HepG2 (cell line): ENCODE results near the gene MTHFR. TPM values are rescaled to one million over a fixed set of nuclear protein-coding genes. Genes with fewer than 3 reads are reported as not detected.

ENCODE experiments used
- ATAC-seq: fragments of 200-7000 bp; cut with Tn5 transposase; 3 replicates; pipeline ENCODE4 v1.9.1; 2020; ENCODE audit warnings: mild to moderate bottlenecking, moderate library complexity
- BruUV-seq: library from RNA; stranded (reverse); fragments of 400-500 nt; replicated peaks from 2 replicates; lab custom pipeline; 2021; lab: Mats Ljungman, UMichigan
- CTCF ChIA-PET: fragments of 300-600 bp; formaldehyde crosslinking; extraction: SDS; loops from one replicate; lab custom pipeline; 2021; ENCODE audit warnings: low total read pairs, inconsistent platforms, low intra/inter-chr PET ratio; lab: Yijun Ruan, JAX
- POLR2A ChIA-PET: fragments of 350-600 bp; sonication (Branson Sonifier 250); formaldehyde crosslinking; loops from one replicate; lab custom pipeline; 2020; ENCODE audit warnings: antibody characterized with exemption, inconsistent platforms; lab: Yijun Ruan, JAX
- DNase-seq: peaks from one replicate; pipeline ENCODE4 v3.0.0-alpha.2; 2015; ENCODE audit warnings: low spot score
- FAIRE-seq: peaks from 3 replicates; lab custom pipeline; 2011; peaks lifted over from hg19 to GRCh38; lab: Jason Lieb, UNC
- H2AFZ ChIP-seq: one replicate; pipeline ENCODE4 v1.6.1; 2011; ENCODE audit warnings: low read length, inconsistent platforms
- H3K27ac ChIP-seq: fragments of 300-600 bp; 3 replicates; pipeline ENCODE4 v1.8.0; 2011; ENCODE audit warnings: mixed run types, mild to moderate bottlenecking, mixed read lengths, low read length, inconsistent platforms; ENCODE audit not compliant: insufficient read depth; ENCODE audit errors: extremely low read length
- H3K27me3 ChIP-seq, 2 experiments: fragments of 200-600 bp in 1 of 2; 2 replicates in 1 of 2; 3 replicates in 1 of 2; pipeline versions ENCODE4 v1.6.0 to v1.8.0; 2011; ENCODE audit warnings: low read length in 2 of 2, mild to moderate bottlenecking in 2 of 2, moderate library complexity in 2 of 2, inconsistent platforms in 1 of 2; ENCODE audit not compliant: insufficient read depth in 2 of 2, control insufficient read depth in 1 of 2
- H3K36me3 ChIP-seq, 2 experiments: fragments of 200-600 bp in 1 of 2; replicated peaks in 1 of 2; 2 replicates in 1 of 2; 3 replicates in 1 of 2; pipeline versions ENCODE4 v1.5.1 to v1.8.0; 2011; ENCODE audit warnings: low read length in 2 of 2, inconsistent platforms in 1 of 2; ENCODE audit not compliant: insufficient read depth in 2 of 2, control insufficient read depth in 1 of 2
- H3K4me1 ChIP-seq: 2 replicates; pipeline ENCODE4 v1.5.1; 2012; ENCODE audit warnings: low read length, inconsistent platforms; ENCODE audit not compliant: insufficient read depth
- H3K4me2 ChIP-seq: 2 replicates; pipeline ENCODE4 v1.6.0; 2011; ENCODE audit warnings: low read depth, low read length, inconsistent platforms
- H3K4me3 ChIP-seq, 3 experiments: fragments of 200-600 bp in 1 of 3; sonication (generic), shearing (Covaris generic) in 1 of 3; replicated peaks in 1 of 3; 2 replicates each; pipeline ENCODE4 v1.5.1; 2011 to 2016; ENCODE audit warnings: low read length in 3 of 3, inconsistent platforms in 2 of 3, low read depth in 2 of 3, mild to moderate bottlenecking in 2 of 3, control low read depth in 1 of 3, mixed read lengths in 1 of 3; ENCODE audit not compliant: insufficient read depth in 1 of 3
- H3K79me2 ChIP-seq: one replicate; pipeline ENCODE4 v1.6.1; 2011; ENCODE audit warnings: low read length, inconsistent platforms; ENCODE audit not compliant: insufficient read depth
- H3K9ac ChIP-seq: 2 replicates; pipeline ENCODE4 v1.6.0; 2011; ENCODE audit warnings: mild to moderate bottlenecking, low read depth, low read length, inconsistent platforms; ENCODE audit not compliant: insufficient read depth
- H3K9me3 ChIP-seq: 2 replicates; pipeline ENCODE4 v1.5.1; 2012; ENCODE audit warnings: mild to moderate bottlenecking, low read length
- H4K20me1 ChIP-seq: 2 replicates; pipeline ENCODE4 v1.6.0; 2011; ENCODE audit warnings: inconsistent platforms, mild to moderate bottlenecking, low read length, moderate library complexity; ENCODE audit not compliant: insufficient read depth
- DZIP1 ChIP-seq: sonication (generic); formaldehyde crosslinking; IDR thresholded peaks from 2 replicates; pipeline ENCODE4 v1.5.0; 2020; ENCODE audit warnings: mild to moderate bottlenecking, missing genetic modification reagents
- GATA4 ChIP-seq: sonication (generic); IDR thresholded peaks from 2 replicates; pipeline ENCODE4 v1.6.1; 2016; ENCODE audit warnings: antibody characterized with exemption, low read depth, borderline replicate concordance
- GPN1 ChIP-seq: sonication (generic); formaldehyde crosslinking; IDR thresholded peaks from 2 replicates; pipeline ENCODE4 v1.5.1; 2020; ENCODE audit warnings: missing genetic modification reagents, borderline replicate concordance
- GTF3A ChIP-seq: sonication (generic); formaldehyde crosslinking; conservative IDR thresholded peaks from 2 replicates; pipeline ENCODE4 v1.4.0; 2020; ENCODE audit warnings: mild to moderate bottlenecking, missing genetic modification reagents
- HNRNPL ChIP-seq: fragments of 200-400 bp; formaldehyde crosslinking; IDR thresholded peaks from 2 replicates; pipeline ENCODE4 v1.6.1; 2017; ENCODE audit warnings: mild to moderate bottlenecking, low read depth, low read length
- KAT8 ChIP-seq: IDR thresholded peaks from 2 replicates; pipeline ENCODE4 v1.6.1; 2016; ENCODE audit warnings: missing genetic modification reagents, missing compliant biosample characterization
- KDM3A ChIP-seq: IDR thresholded peaks from 2 replicates; pipeline ENCODE4 v1.6.1; 2018; ENCODE audit warnings: low read depth, missing compliant biosample characterization
- MLX ChIP-seq: IDR thresholded peaks from 2 replicates; pipeline ENCODE4 v1.6.1; 2016
- MZF1 ChIP-seq: sonication (generic); formaldehyde crosslinking; IDR thresholded peaks from 2 replicates; pipeline ENCODE4 v1.8.1; 2023; ENCODE audit warnings: mild to moderate bottlenecking, missing genetic modification reagents, borderline replicate concordance
- NR2F6 ChIP-seq, 2 experiments: IDR thresholded peaks; 2 replicates each; pipeline ENCODE4 v1.6.1; 2016; ENCODE audit warnings: antibody characterized with exemption in 1 of 2, mild to moderate bottlenecking in 1 of 2
- PAF1 ChIP-seq: IDR thresholded peaks from 2 replicates; pipeline ENCODE4 v1.6.1; 2016; ENCODE audit warnings: missing genetic modification reagents, missing compliant biosample characterization
- SMARCC2 ChIP-seq: fragments of 450-650 bp; IDR thresholded peaks from 2 replicates; pipeline ENCODE4 v1.6.1; 2017; ENCODE audit warnings: antibody characterized with exemption, mild to moderate bottlenecking
- SSRP1 ChIP-seq: IDR thresholded peaks from 2 replicates; pipeline ENCODE4 v1.6.1; 2016; ENCODE audit warnings: control low read depth
- SYNCRIP ChIP-seq: fragments of 200-400 bp; formaldehyde crosslinking; IDR thresholded peaks from 2 replicates; pipeline ENCODE4 v1.6.1; 2018; ENCODE audit warnings: mild to moderate bottlenecking, low read depth, low read length; ENCODE audit not compliant: insufficient read depth
- YEATS4 ChIP-seq: sonication (generic); formaldehyde crosslinking; IDR thresholded peaks from 2 replicates; pipeline ENCODE4 v1.4.0; 2020; ENCODE audit warnings: missing genetic modification reagents, borderline replicate concordance
- ZBTB8A ChIP-seq: sonication (generic); formaldehyde crosslinking; IDR thresholded peaks from 2 replicates; pipeline ENCODE4 v1.4.0; 2020; ENCODE audit warnings: mild to moderate bottlenecking, low read depth, missing genetic modification reagents, borderline replicate concordance
- ZNF124 ChIP-seq: sonication (generic); formaldehyde crosslinking; IDR thresholded peaks from 2 replicates; pipeline ENCODE4 v1.4.0; 2020; ENCODE audit warnings: missing genetic modification reagents
- ZNF331 ChIP-seq: sonication (generic); formaldehyde crosslinking; IDR thresholded peaks from 2 replicates; pipeline ENCODE4 v1.4.0; 2020; ENCODE audit warnings: missing genetic modification reagents
- ZNF468 ChIP-seq: sonication (generic); formaldehyde crosslinking; IDR thresholded peaks from 2 replicates; pipeline ENCODE4 v1.8.0; 2022; ENCODE audit warnings: mild to moderate bottlenecking, moderate library complexity, missing genetic modification reagents
- WGBS: methylation state at CpG from one replicate; pipeline ENCODE4 v1.1.6; 2017; ENCODE audit warnings: low lambda C conversion rate; 5-methylcytosine and 5-hydroxymethylcytosine counted together
- in situ Hi-C: cut with HindIII; loops from 2 replicates; pipeline ENCODE4 v1.10.0; 2017; ENCODE audit warnings: low pct_unique_long_range_greater_than_20kb; ENCODE audit not compliant: extremely low pct_ligation_motif_present
- intact Hi-C: fragments of 100-400 bp; cut with micrococcal nuclease; formaldehyde crosslinking; loops from one replicate; pipeline ENCODE4 v1.10.0; 2022; ENCODE audit not compliant: unreplicated experiment
- polyA plus RNA-seq, 8 experiments: library from polyadenylated mRNA; depleted of rRNA in 3 of 8; stranded (reverse) in 7 of 8; unstranded in 1 of 8; fragments of >200 nt; fragmentation: Illumina TruSeq in 4 of 8; extraction: Trizol in 4 of 8; gene quantifications; 2 replicates each; pipeline versions ENCODE4 v1.2.1 to v1.2.3, GENCODE V29; 2011 to 2016; ENCODE audit warnings: low read depth in 4 of 8, missing spikeins in 1 of 8, mixed read lengths in 1 of 8; ENCODE audit not compliant: insufficient read depth in 1 of 8
- total RNA-seq, 5 experiments: library from RNA; depleted of rRNA; stranded (reverse); fragments of >200 nt; fragmentation: Illumina TruSeq; extraction: Trizol; gene quantifications; 2 replicates each; pipeline ENCODE4 v1.2.3, GENCODE V29; 2016; ENCODE audit warnings: low read depth in 1 of 5

MTHFR gene
- total and polyA plus RNA-seq, 2 of the 13 experiments (the other 11 are each of a cell fraction or from before 2014, with no cell fraction given), result 3.8 to 8.2 TPM

GRCh38 chr1:11851180-11851579, 45.4 kb upstream of the MTHFR start:
- 79% methylated on average over 5 of the region's 7 CpGs for WGBS
- in situ Hi-C loops (no loop called here), intact Hi-C loops (no loop called here)
- no peak overlapping the region for H3K4me3 ChIP-seq
- no peak overlapping the region for H3K27ac ChIP-seq
- ATAC-seq, result no peak
- TF ChIP-seq KDM3A (CRISPR knock-in tag), result no peak
- no peak for TF ChIP-seq GPN1 (CRISPR knock-in tag)
- TF ChIP-seq SYNCRIP, result no peak
- no peak for TF ChIP-seq SMARCC2
- no peak for TF ChIP-seq MLX (CRISPR knock-in tag)
- no peak for TF ChIP-seq YEATS4 (CRISPR knock-in tag)
- no peak for TF ChIP-seq KAT8 (CRISPR knock-in tag)
- TF ChIP-seq HNRNPL, result no peak
- TF ChIP-seq GATA4, result no peak
- no peak for TF ChIP-seq GTF3A (CRISPR knock-in tag)
- TF ChIP-seq ZNF124 (CRISPR knock-in tag), result no peak
- TF ChIP-seq NR2F6 (IDR thresholded peaks at IDR 0.05), result no peak
- TF ChIP-seq NR2F6 (CRISPR knock-in tag; IDR thresholded peaks at IDR 0.05), result no peak
- no peak for TF ChIP-seq MZF1 (CRISPR knock-in tag)
- TF ChIP-seq PAF1 (CRISPR knock-in tag), result no peak
- no peak for TF ChIP-seq ZNF468 (CRISPR knock-in tag)
- no peak for TF ChIP-seq ZBTB8A (CRISPR knock-in tag)
- TF ChIP-seq DZIP1 (CRISPR knock-in tag), result no peak
- no peak for TF ChIP-seq SSRP1 (CRISPR knock-in tag)
- no peak for TF ChIP-seq ZNF331 (CRISPR knock-in tag)
- no peaks in the 10 kb centered on the region; a peak in 1 of 5 replicates for H3K36me3 ChIP-seq
- CTCF ChIA-PET, result no interaction called here
- H3K79me2 ChIP-seq, result no peaks in the 10 kb centered on the region
- no TSS peak for BruUV-seq
- H4K20me1 ChIP-seq, result no peaks in the 10 kb centered on the region
- H3K4me2 ChIP-seq, result no peak overlapping the region
- no peak for FAIRE-seq
- H3K9ac ChIP-seq, result no peak overlapping the region
- H3K27me3 ChIP-seq, result peaks cover 0 to 9% of the 10 kb centered on the region in 2 experiments; a peak in 1 of 5 replicates
- H3K9me3 ChIP-seq, result no peaks in the 10 kb centered on the region
- no peaks in the 10 kb centered on the region for H3K4me1 ChIP-seq
- no peak for DNase-seq
- H2AFZ ChIP-seq, result no peak overlapping the region
- POLR2A ChIA-PET, result no interaction called here
